ENCODE data around the gene ASIC2.
A peak's percentile ranks its signal among the peaks of the same experiment; 100 is the strongest.

The ASIC2 gene

DNA sequence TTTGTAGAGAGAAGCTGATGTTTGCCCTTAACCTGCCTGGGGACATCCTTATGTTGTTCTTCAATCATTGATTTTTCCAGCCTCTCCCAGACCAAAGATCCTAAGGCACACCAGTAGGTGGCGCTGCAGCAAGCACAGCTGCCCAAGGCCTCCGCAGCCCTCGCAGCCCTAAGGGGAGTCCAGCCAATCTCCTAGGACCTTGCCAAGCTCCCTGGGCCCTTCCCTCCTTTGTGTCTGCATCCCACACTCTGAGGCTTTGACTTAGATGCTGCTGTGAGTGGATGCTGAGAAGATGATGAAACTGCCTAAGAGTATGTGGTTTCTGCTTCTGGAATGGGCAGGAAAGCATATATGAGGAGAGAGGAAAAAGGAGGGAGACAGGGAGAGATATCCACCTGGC lies 254.4 kb downstream of the ASIC2 start:
- peak; percentile 82 for ATAC-seq
- TF ChIP-seq TOX (CRISPR knock-in tag; IDR thresholded peaks at IDR 0.05; ENCODE audit: borderline replicate concordance), result no peak
- TF ChIP-seq PPARA (CRISPR knock-in tag; IDR thresholded peaks at IDR 0.05; ENCODE audit: borderline replicate concordance), result no peak
- TF ChIP-seq, protein P1, sequence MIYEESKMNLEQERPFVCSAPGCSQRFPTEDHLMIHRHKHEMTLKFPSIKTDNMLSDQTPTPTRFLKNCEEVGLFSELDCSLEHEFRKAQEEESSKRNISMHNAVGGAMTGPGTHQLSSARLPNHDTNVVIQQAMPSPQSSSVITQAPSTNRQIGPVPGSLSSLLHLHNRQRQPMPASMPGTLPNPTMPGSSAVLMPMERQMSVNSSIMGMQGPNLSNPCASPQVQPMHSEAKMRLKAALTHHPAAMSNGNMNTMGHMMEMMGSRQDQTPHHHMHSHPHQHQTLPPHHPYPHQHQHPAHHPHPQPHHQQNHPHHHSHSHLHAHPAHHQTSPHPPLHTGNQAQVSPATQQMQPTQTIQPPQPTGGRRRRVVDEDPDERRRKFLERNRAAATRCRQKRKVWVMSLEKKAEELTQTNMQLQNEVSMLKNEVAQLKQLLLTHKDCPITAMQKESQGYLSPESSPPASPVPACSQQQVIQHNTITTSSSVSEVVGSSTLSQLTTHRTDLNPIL (CRISPR knock-in tag; IDR thresholded peaks at IDR 0.05; ENCODE audit: low read depth), result no peak
- no peak for TF ChIP-seq CSDC2 (CRISPR knock-in tag; IDR thresholded peaks at IDR 0.05)
- TF ChIP-seq SNAI2 (CRISPR knock-in tag; IDR thresholded peaks at IDR 0.05), result no peak
- TF ChIP-seq ESRRG (CRISPR knock-in tag; IDR thresholded peaks at IDR 0.05), result no peak
- TF ChIP-seq, protein P2, sequence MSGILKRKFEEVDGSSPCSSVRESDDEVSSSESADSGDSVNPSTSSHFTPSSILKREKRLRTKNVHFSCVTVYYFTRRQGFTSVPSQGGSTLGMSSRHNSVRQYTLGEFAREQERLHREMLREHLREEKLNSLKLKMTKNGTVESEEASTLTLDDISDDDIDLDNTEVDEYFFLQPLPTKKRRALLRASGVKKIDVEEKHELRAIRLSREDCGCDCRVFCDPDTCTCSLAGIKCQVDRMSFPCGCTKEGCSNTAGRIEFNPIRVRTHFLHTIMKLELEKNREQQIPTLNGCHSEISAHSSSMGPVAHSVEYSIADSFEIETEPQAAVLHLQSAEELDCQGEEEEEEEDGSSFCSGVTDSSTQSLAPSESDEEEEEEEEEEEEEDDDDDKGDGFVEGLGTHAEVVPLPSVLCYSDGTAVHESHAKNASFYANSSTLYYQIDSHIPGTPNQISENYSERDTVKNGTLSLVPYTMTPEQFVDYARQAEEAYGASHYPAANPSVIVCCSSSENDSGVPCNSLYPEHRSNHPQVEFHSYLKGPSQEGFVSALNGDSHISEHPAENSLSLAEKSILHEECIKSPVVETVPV (CRISPR knock-in tag; IDR thresholded peaks at IDR 0.05), result no peak
- TF ChIP-seq RARB (CRISPR knock-in tag; IDR thresholded peaks at IDR 0.05), result no peak
- TF ChIP-seq ZFP30 (CRISPR knock-in tag; IDR thresholded peaks at IDR 0.05), result no peak
- no peak for TF ChIP-seq ZFP3 (CRISPR knock-in tag; IDR thresholded peaks at IDR 0.05)
- no peak for TF ChIP-seq ZNF8 (CRISPR knock-in tag; IDR thresholded peaks at IDR 0.05)
- no peak for TF ChIP-seq TCF4 (CRISPR knock-in tag; IDR thresholded peaks at IDR 0.05; ENCODE audit: borderline replicate concordance)
- TF ChIP-seq ISL1 (CRISPR knock-in tag; IDR thresholded peaks at IDR 0.05), result no peak
- no peak for TF ChIP-seq ZNF565 (CRISPR knock-in tag; conservative IDR thresholded peaks at IDR 0.05; ENCODE audit: low read depth)
- no peak for TF ChIP-seq OSR1 (CRISPR knock-in tag; IDR thresholded peaks at IDR 0.05)
- TF ChIP-seq, protein P3, sequence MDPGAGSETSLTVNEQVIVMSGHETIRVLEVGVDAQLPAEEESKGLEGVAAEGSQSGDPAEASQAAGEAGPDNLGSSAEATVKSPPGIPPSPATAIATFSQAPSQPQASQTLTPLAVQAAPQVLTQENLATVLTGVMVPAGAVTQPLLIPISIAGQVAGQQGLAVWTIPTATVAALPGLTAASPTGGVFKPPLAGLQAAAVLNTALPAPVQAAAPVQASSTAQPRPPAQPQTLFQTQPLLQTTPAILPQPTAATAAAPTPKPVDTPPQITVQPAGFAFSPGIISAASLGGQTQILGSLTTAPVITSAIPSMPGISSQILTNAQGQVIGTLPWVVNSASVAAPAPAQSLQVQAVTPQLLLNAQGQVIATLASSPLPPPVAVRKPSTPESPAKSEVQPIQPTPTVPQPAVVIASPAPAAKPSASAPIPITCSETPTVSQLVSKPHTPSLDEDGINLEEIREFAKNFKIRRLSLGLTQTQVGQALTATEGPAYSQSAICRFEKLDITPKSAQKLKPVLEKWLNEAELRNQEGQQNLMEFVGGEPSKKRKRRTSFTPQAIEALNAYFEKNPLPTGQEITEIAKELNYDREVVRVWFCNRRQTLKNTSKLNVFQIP (CRISPR knock-in tag; IDR thresholded peaks at IDR 0.05; ENCODE audit: borderline replicate concordance, low read depth), result no peak
- TF ChIP-seq, protein P4, sequence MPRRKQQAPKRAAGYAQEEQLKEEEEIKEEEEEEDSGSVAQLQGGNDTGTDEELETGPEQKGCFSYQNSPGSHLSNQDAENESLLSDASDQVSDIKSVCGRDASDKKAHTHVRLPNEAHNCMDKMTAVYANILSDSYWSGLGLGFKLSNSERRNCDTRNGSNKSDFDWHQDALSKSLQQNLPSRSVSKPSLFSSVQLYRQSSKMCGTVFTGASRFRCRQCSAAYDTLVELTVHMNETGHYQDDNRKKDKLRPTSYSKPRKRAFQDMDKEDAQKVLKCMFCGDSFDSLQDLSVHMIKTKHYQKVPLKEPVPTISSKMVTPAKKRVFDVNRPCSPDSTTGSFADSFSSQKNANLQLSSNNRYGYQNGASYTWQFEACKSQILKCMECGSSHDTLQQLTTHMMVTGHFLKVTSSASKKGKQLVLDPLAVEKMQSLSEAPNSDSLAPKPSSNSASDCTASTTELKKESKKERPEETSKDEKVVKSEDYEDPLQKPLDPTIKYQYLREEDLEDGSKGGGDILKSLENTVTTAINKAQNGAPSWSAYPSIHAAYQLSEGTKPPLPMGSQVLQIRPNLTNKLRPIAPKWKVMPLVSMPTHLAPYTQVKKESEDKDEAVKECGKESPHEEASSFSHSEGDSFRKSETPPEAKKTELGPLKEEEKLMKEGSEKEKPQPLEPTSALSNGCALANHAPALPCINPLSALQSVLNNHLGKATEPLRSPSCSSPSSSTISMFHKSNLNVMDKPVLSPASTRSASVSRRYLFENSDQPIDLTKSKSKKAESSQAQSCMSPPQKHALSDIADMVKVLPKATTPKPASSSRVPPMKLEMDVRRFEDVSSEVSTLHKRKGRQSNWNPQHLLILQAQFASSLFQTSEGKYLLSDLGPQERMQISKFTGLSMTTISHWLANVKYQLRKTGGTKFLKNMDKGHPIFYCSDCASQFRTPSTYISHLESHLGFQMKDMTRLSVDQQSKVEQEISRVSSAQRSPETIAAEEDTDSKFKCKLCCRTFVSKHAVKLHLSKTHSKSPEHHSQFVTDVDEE (CRISPR knock-in tag; IDR thresholded peaks at IDR 0.05), result no peak

DNA sequence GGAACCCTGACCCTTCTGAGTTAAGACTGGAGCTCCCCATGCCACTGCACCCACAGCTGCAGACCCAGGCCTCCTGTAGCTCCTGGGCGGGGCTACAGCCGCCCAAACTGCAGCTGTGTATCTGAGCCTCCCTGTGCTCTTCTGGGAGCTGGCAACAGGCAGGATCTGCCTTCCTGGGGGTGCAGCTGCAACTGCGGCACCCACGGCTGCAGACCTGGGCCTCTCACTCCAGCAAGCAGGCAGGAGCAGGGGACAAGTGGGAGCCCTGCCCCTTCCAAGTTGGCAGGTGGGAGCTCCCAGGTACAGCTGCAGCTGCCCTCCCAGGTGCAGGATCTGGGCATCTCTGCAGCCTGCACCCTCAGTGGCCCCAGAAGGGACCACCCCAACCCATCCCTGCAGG lies 259.9 kb downstream of the ASIC2 start:
- TF ChIP-seq CSDC2 (CRISPR knock-in tag; IDR thresholded peaks at IDR 0.05) (no peak), ESRRG (CRISPR knock-in tag; IDR thresholded peaks at IDR 0.05) (no peak), TCF4 (CRISPR knock-in tag; IDR thresholded peaks at IDR 0.05; ENCODE audit: borderline replicate concordance) (no peak), ZNF8 (CRISPR knock-in tag; IDR thresholded peaks at IDR 0.05) (no peak), ZNF70 (CRISPR knock-in tag; IDR thresholded peaks at IDR 0.05) (no peak), ZC3H10 (CRISPR knock-in tag; IDR thresholded peaks at IDR 0.05) (no peak), ZNF565 (CRISPR knock-in tag; conservative IDR thresholded peaks at IDR 0.05; ENCODE audit: low read depth) (no peak), RARB (CRISPR knock-in tag; IDR thresholded peaks at IDR 0.05) (no peak), ISL1 (CRISPR knock-in tag; IDR thresholded peaks at IDR 0.05) (no peak), BACH2 (CRISPR knock-in tag; IDR thresholded peaks at IDR 0.05; ENCODE audit: borderline replicate concordance) (no peak), ARNTL (CRISPR knock-in tag; IDR thresholded peaks at IDR 0.05; ENCODE audit: borderline replicate concordance, low read depth) (no peak), OSR1 (CRISPR knock-in tag; IDR thresholded peaks at IDR 0.05) (no peak), PPARA (CRISPR knock-in tag; IDR thresholded peaks at IDR 0.05; ENCODE audit: borderline replicate concordance) (no peak), TOX (CRISPR knock-in tag; IDR thresholded peaks at IDR 0.05; ENCODE audit: borderline replicate concordance) (no peak), GLIS3 (CRISPR knock-in tag; IDR thresholded peaks at IDR 0.05) (no peak)
- TF ChIP-seq, protein P1 (CRISPR knock-in tag; IDR thresholded peaks at IDR 0.05; ENCODE audit: low read depth), result no peak
- TF ChIP-seq, protein P2 (CRISPR knock-in tag; IDR thresholded peaks at IDR 0.05), result no peak
- TF ChIP-seq, protein P4 (CRISPR knock-in tag; IDR thresholded peaks at IDR 0.05), result no peak
- TF ChIP-seq, protein P3 (CRISPR knock-in tag; IDR thresholded peaks at IDR 0.05; ENCODE audit: borderline replicate concordance, low read depth), result no peak
- no peak for ATAC-seq

Measured in SK-N-SH treated with all-trans-retinoic acid at 6 μM for 48 hours (cell line).